MM.1S (cell line): ENCODE results near the gene COQ10B.

Source experiments
- DNase-seq: peaks from one replicate; pipeline ENCODE4 v3.0.0-alpha.2; 2015
- H2AFZ ChIP-seq: fragments of 300-600 bp; sonication (generic); 2 replicates; pipeline ENCODE4 v1.6.0; 2016; ENCODE audit warnings: antibody characterized with exemption, low read length
- H3F3A ChIP-seq: fragments of 300-600 bp; sonication (generic); 2 replicates; pipeline ENCODE4 v1.6.1; 2016; ENCODE audit warnings: mild to moderate bottlenecking, antibody characterized with exemption, low read length, moderate library complexity, mixed read lengths; ENCODE audit not compliant: insufficient read depth
- H3K27ac ChIP-seq: fragments of 300-600 bp; sonication (generic); 2 replicates; pipeline ENCODE4 v1.5.1; 2016; ENCODE audit warnings: mild to moderate bottlenecking, low read length
- H3K27me3 ChIP-seq: fragments of 300-600 bp; sonication (generic); replicated peaks from 2 replicates; pipeline ENCODE4 v1.6.0; 2016; ENCODE audit warnings: low read length; ENCODE audit not compliant: insufficient read depth
- H3K36me3 ChIP-seq: fragments of 300-600 bp; sonication (generic); replicated peaks from 2 replicates; pipeline ENCODE4 v1.6.1; 2016; ENCODE audit warnings: mild to moderate bottlenecking, low read length, mixed read lengths; ENCODE audit not compliant: insufficient read depth
- H3K4me1 ChIP-seq: fragments of 300-600 bp; sonication (generic); 2 replicates; pipeline ENCODE4 v1.6.1; 2016; ENCODE audit warnings: low read length, mixed read lengths
- H3K4me2 ChIP-seq: fragments of 300-600 bp; sonication (generic); 2 replicates; pipeline ENCODE4 v1.6.0; 2016; ENCODE audit warnings: low read depth, low read length
- H3K4me3 ChIP-seq: fragments of 300-600 bp; sonication (generic); 2 replicates; pipeline ENCODE4 v1.5.1; 2016; ENCODE audit warnings: low read length, mixed read lengths
- H3K79me2 ChIP-seq: fragments of 300-600 bp; sonication (generic); 2 replicates; pipeline ENCODE4 v1.6.1; 2016; ENCODE audit warnings: mixed run types, low read length, mixed read lengths
- H3K9ac ChIP-seq: fragments of 300-600 bp; sonication (generic); 2 replicates; pipeline ENCODE4 v1.6.1; 2016; ENCODE audit warnings: low read length, mixed read lengths
- H3K9me2 ChIP-seq: fragments of 300-600 bp; sonication (generic); replicated peaks from 2 replicates; pipeline ENCODE4 v1.6.1; 2016; ENCODE audit warnings: mild to moderate bottlenecking, low read length, mixed read lengths; ENCODE audit not compliant: insufficient read depth
- H3K9me3 ChIP-seq: fragments of 300-600 bp; sonication (generic); replicated peaks from 2 replicates; pipeline ENCODE4 v1.6.1; 2016; ENCODE audit warnings: mild to moderate bottlenecking, low read length, mixed read lengths; ENCODE audit not compliant: insufficient read depth
- H4K20me1 ChIP-seq: fragments of 300-600 bp; sonication (generic); 2 replicates; pipeline ENCODE4 v1.6.1; 2016; ENCODE audit warnings: mild to moderate bottlenecking, low read length, moderate library complexity, mixed read lengths; ENCODE audit not compliant: insufficient read depth
- EZH2 ChIP-seq: fragments of 300-600 bp; sonication (generic); optimal IDR thresholded peaks from 2 replicates; pipeline ENCODE3; 2017; ENCODE audit warnings: low read depth, mild to moderate bottlenecking, antibody characterized with exemption, low read length, mixed read lengths
- EZH2phosphoT487 ChIP-seq: fragments of 300-600 bp; sonication (generic); IDR thresholded peaks from 2 replicates; pipeline ENCODE4 v1.6.1; 2018; ENCODE audit warnings: antibody characterized with exemption, low read length
- TF ChIP-seq, protein P1 (sequence below): fragments of 300-600 bp; sonication (generic); IDR thresholded peaks from 2 replicates; pipeline ENCODE4 v1.5.1; 2016; ENCODE audit warnings: antibody characterized with exemption, low read length, mixed read lengths

The COQ10B gene

DNA sequence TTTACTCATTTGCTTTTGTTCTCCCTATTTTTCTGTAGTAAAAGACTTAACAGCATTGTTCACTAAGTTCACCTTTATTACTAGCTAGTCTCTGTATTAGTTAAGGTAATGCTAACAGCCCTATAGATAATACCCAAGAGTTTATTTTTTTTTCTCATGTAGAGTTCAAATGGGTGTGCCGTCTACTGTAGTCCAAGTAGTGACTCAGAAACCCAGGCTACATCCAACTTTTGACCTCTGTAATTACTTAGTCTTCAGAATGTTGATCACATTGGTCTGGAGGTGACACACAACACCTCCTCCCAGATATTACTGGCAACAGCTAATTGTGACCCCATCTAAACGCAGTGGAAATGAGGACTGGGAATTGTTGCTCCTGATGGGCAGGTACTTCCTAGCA, 7.7 kb downstream of the COQ10B start:
- no peak overlapping the region for H3K27ac ChIP-seq
- H3K9me3 ChIP-seq, result no peaks in the 10 kb centered on the region
- no peak overlapping the region for H2AFZ ChIP-seq
- no peaks in the 10 kb centered on the region for H3K4me1 ChIP-seq
- H3K9me2 ChIP-seq, result no peaks in the 10 kb centered on the region
- no peaks in the 10 kb centered on the region for H3F3A ChIP-seq
- no peak overlapping the region for H3K4me3 ChIP-seq
- no peaks in the 10 kb centered on the region for H3K27me3 ChIP-seq
- no peak for DNase-seq
- peaks cover 3% of the 10 kb centered on the region; the same call in 1 of the 2 replicates for H3K36me3 ChIP-seq
- H3K79me2 ChIP-seq, result peaks cover 51% of the 10 kb centered on the region
- H3K9ac ChIP-seq, result no peak overlapping the region
- no peaks in the 10 kb centered on the region for H4K20me1 ChIP-seq
- H3K4me2 ChIP-seq, result no peak overlapping the region
- TF ChIP-seq EZH2, result no peak
- no peak for TF ChIP-seq EZH2phosphoT487
- TF ChIP-seq, protein P1, sequence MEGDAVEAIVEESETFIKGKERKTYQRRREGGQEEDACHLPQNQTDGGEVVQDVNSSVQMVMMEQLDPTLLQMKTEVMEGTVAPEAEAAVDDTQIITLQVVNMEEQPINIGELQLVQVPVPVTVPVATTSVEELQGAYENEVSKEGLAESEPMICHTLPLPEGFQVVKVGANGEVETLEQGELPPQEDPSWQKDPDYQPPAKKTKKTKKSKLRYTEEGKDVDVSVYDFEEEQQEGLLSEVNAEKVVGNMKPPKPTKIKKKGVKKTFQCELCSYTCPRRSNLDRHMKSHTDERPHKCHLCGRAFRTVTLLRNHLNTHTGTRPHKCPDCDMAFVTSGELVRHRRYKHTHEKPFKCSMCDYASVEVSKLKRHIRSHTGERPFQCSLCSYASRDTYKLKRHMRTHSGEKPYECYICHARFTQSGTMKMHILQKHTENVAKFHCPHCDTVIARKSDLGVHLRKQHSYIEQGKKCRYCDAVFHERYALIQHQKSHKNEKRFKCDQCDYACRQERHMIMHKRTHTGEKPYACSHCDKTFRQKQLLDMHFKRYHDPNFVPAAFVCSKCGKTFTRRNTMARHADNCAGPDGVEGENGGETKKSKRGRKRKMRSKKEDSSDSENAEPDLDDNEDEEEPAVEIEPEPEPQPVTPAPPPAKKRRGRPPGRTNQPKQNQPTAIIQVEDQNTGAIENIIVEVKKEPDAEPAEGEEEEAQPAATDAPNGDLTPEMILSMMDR, result no peak

DNA sequence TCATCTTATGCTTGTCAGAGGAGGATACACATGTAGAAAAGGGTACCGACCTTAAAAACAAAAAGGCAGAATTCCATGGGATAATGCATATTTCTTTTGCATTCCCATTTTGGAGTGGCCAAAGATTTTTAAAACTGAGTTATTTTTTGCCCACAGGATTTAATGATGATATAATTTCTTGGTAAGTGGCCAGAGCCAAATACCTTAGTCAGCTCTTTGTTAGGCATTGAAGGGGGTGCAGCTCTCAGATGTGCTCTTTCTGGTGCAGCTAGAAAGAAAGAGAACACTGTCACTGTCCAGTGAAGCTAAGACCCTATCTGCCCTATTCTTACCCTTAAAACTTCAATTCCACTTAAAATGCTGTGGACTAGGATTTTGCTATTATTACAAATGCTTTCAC, 10.8 kb downstream of the COQ10B start:
- no peaks in the 10 kb centered on the region for H4K20me1 ChIP-seq
- no peak overlapping the region for H3K4me2 ChIP-seq
- TF ChIP-seq EZH2phosphoT487 (no peak), EZH2 (no peak)
- TF ChIP-seq, protein P1, result no peak
- no peak overlapping the region for H3K9ac ChIP-seq
- H3K79me2 ChIP-seq, result peaks cover 22% of the 10 kb centered on the region
- H2AFZ ChIP-seq, result no peak overlapping the region
- no peaks in the 10 kb centered on the region for H3K27me3 ChIP-seq
- H3K4me3 ChIP-seq, result no peak overlapping the region
- H3K27ac ChIP-seq, result no peak overlapping the region
- no peaks in the 10 kb centered on the region for H3K4me1 ChIP-seq
- H3K36me3 ChIP-seq, result peaks cover 3% of the 10 kb centered on the region; the same call in 1 of the 2 replicates
- H3K9me2 ChIP-seq, result no peaks in the 10 kb centered on the region
- H3F3A ChIP-seq, result no peaks in the 10 kb centered on the region
- H3K9me3 ChIP-seq, result no peaks in the 10 kb centered on the region
- no peak for DNase-seq

DNA sequence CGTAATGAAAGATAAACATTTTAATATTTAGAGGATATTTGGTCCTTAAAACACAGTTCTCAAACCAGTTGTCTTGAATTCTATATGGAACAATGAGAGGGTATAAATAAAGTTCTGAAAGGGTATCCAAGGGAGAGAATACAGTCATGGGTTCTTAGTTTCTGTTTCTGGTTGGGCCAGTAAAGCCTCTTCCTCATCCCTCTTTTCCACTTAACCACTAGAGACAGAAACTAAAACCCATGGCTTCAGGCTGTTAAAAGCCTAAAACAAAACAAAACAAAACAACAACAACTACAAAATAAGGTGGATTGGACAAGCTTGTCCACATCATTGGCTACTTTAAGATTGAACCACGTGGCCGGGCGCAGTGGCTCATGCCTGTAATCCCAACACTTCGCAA, 18.8 kb downstream of the COQ10B start:
- no peak overlapping the region for H3K4me3 ChIP-seq

More for the DNA sequence above, 18.8 kb downstream of the COQ10B start:
- no peak for DNase-seq
- Histone ChIP-seq H2AFZ (no peak overlapping the region), H3K9ac (no peak overlapping the region), H4K20me1 (no peaks in the 10 kb centered on the region), H3K27ac (no peak overlapping the region), H3K27me3 (no peaks in the 10 kb centered on the region), H3K79me2 (no peaks in the 10 kb centered on the region), H3K36me3 (peaks cover 3% of the 10 kb centered on the region; the same call in 1 of the 2 replicates), H3F3A (peaks cover under 1% of the 10 kb centered on the region; the same call in 1 of the 2 replicates), H3K9me3 (no peaks in the 10 kb centered on the region), H3K4me1 (peaks cover 4% of the 10 kb centered on the region), H3K9me2 (no peaks in the 10 kb centered on the region), H3K4me2 (no peak overlapping the region)
- TF ChIP-seq EZH2, result no peak
- TF ChIP-seq, protein P1, result no peak
- TF ChIP-seq EZH2phosphoT487, result no peak
